Osteocyte (in vitro differentiated cells): ENCODE data around the gene CACNA1A. TPM values are rescaled to one million over a fixed set of nuclear protein-coding genes. Genes with fewer than 3 reads are reported as not detected.
A peak's percentile ranks its signal among the peaks of the same experiment; 100 is the strongest.

Experiments used
- DNase-seq: peaks from one replicate; pipeline ENCODE4 v3.0.0; 2021; ENCODE audit warnings: mixed read lengths; ENCODE audit not compliant: unreplicated experiment; ENCODE audit errors: extremely low spot score
- H3K27ac Mint-ChIP-seq: one replicate; pipeline ENCODE4 v1.8.0; 2021; ENCODE audit warnings: mild to moderate bottlenecking, mixed read lengths; ENCODE audit not compliant: unreplicated experiment
- H3K27me3 Mint-ChIP-seq: one replicate; pipeline ENCODE4 v1.8.0; 2021; ENCODE audit warnings: mixed read lengths; ENCODE audit not compliant: unreplicated experiment
- H3K36me3 Mint-ChIP-seq: one replicate; pipeline ENCODE4 v1.8.0; 2021; ENCODE audit warnings: mixed read lengths; ENCODE audit not compliant: unreplicated experiment
- H3K4me1 Mint-ChIP-seq: one replicate; pipeline ENCODE4 v1.8.0; 2021; ENCODE audit warnings: mixed read lengths; ENCODE audit not compliant: unreplicated experiment
- H3K4me3 Mint-ChIP-seq: one replicate; pipeline ENCODE4 v1.8.0; 2021; ENCODE audit warnings: mild to moderate bottlenecking, moderate library complexity, mixed read lengths; ENCODE audit not compliant: unreplicated experiment
- H3K9me3 Mint-ChIP-seq: one replicate; pipeline ENCODE4 v1.8.0; 2021; ENCODE audit warnings: mixed read lengths; ENCODE audit not compliant: unreplicated experiment
- total RNA-seq: library from RNA; stranded (reverse); gene quantifications from 2 replicates; pipeline ENCODE4 v1.2.1, GENCODE V29; 2021
- TF ChIP-seq, protein P1 (sequence below): fragments of 200-600 bp; sonication (generic); IDR thresholded peaks from 2 replicates; pipeline ENCODE4 v1.5.0; 2021; ENCODE audit warnings: antibody characterized with exemption, mild to moderate bottlenecking, moderate library complexity

CACNA1A gene
- total RNA-seq, 1 donor from 2014 or later: 2.3 TPM

DNA sequence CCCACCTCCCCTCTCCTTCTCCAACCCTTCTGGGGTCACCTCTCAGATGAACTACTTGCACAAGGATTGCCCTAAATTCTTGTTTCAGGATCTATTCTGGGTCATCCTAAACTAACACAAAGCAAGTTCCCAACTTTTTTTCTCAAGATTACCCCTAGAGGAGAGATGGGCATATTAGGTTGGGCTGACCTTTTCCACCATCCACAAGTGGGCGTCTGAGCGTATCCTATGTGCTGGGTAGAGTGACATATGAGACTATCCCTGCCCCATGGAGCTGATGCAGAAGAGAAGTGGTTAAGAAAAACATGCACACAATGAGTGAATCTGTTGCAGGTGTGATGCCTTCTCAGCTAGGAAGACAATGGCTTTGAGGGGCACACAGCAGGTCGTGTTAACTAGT lies 132.7 kb downstream of the CACNA1A start:
- H3K4me1 Mint-ChIP-seq: no peaks in the 10 kb centered on the region
- no peaks in the 10 kb centered on the region for H3K9me3 Mint-ChIP-seq
- no peaks in the 10 kb centered on the region for H3K36me3 Mint-ChIP-seq
- DNase-seq: no peak
- TF ChIP-seq, protein P1, sequence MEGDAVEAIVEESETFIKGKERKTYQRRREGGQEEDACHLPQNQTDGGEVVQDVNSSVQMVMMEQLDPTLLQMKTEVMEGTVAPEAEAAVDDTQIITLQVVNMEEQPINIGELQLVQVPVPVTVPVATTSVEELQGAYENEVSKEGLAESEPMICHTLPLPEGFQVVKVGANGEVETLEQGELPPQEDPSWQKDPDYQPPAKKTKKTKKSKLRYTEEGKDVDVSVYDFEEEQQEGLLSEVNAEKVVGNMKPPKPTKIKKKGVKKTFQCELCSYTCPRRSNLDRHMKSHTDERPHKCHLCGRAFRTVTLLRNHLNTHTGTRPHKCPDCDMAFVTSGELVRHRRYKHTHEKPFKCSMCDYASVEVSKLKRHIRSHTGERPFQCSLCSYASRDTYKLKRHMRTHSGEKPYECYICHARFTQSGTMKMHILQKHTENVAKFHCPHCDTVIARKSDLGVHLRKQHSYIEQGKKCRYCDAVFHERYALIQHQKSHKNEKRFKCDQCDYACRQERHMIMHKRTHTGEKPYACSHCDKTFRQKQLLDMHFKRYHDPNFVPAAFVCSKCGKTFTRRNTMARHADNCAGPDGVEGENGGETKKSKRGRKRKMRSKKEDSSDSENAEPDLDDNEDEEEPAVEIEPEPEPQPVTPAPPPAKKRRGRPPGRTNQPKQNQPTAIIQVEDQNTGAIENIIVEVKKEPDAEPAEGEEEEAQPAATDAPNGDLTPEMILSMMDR: no peak
- H3K4me3 Mint-ChIP-seq: no peak overlapping the region
- H3K27ac Mint-ChIP-seq: no peak overlapping the region
- no peaks in the 10 kb centered on the region for H3K27me3 Mint-ChIP-seq

- Mint-ChIP-seq H3K27me3 (no peaks in the 10 kb centered on the region), H3K9me3 (no peaks in the 10 kb centered on the region), H3K36me3 (no peaks in the 10 kb centered on the region), H3K27ac (no peak overlapping the region), H3K4me3 (no peak overlapping the region), H3K4me1 (no peaks in the 10 kb centered on the region)
- TF ChIP-seq, protein P1: no peak
- no peak for DNase-seq
Measured at GRCh38 chr19:13370948-13371347, 135.3 kb downstream of the CACNA1A start.

- DNase-seq: no peak
- no peaks in the 10 kb centered on the region for H3K9me3 Mint-ChIP-seq
- no peaks in the 10 kb centered on the region for H3K36me3 Mint-ChIP-seq
- H3K4me1 Mint-ChIP-seq: no peaks in the 10 kb centered on the region
- TF ChIP-seq, protein P1: peak; percentile 32
- no peak overlapping the region for H3K4me3 Mint-ChIP-seq
- H3K27me3 Mint-ChIP-seq: peaks cover 4% of the 10 kb centered on the region
- no peak overlapping the region for H3K27ac Mint-ChIP-seq
Measured at GRCh38 chr19:13366529-13367143, 139.6 kb downstream of the CACNA1A start.

GRCh38 chr19:13363954-13364353 lies 142.3 kb downstream of the CACNA1A start:
- no peaks in the 10 kb centered on the region for H3K36me3 Mint-ChIP-seq
- H3K4me3 Mint-ChIP-seq: no peak overlapping the region
- TF ChIP-seq, protein P1: no peak
- no peak overlapping the region for H3K27ac Mint-ChIP-seq
- peaks cover 7% of the 10 kb centered on the region for H3K9me3 Mint-ChIP-seq
- peaks cover 4% of the 10 kb centered on the region for H3K27me3 Mint-ChIP-seq
- DNase-seq: no peak
- H3K4me1 Mint-ChIP-seq: no peaks in the 10 kb centered on the region

DNA sequence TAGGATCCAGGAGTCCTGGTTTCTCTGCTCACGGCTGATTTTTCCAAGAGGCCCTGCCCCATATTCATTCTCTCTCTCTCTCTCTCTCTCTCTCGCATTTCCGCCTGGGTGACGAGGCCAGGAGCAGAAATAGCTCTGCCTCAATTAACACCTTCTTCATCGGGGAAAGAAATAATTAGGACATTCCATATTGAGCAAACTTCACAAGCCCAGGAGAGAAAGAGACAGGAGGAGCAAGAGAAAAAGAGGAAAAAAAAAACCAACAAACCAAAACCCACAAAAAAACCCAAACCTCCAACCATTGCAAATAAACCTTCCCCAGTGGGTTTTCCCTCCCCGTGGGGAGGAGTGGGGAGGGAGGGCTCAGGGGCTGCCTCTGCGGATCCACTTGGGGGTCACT lies 143.0 kb downstream of the CACNA1A start:
- Mint-ChIP-seq H3K36me3 (no peaks in the 10 kb centered on the region), H3K27me3 (peaks cover 4% of the 10 kb centered on the region), H3K27ac (no peak overlapping the region), H3K9me3 (peaks cover 11% of the 10 kb centered on the region), H3K4me3 (no peak overlapping the region), H3K4me1 (no peaks in the 10 kb centered on the region)
- no peak for DNase-seq
- TF ChIP-seq, protein P1: no peak
